Neutrophil (primary cell): ENCODE measurements around the gene ENKD1.
A peak's percentile ranks its signal among the peaks of the same experiment; 100 is the strongest.

Experiments used
- H3K27ac ChIP-seq: fragments of 200-600 bp; sonication (generic); 2 replicates; pipeline ENCODE4 v1.5.1; 2016; ENCODE audit warnings: mild to moderate bottlenecking, moderate library complexity
- H3K27me3 ChIP-seq: fragments of 200-600 bp; sonication (generic); 2 replicates; pipeline ENCODE4 v1.6.0; 2016; ENCODE audit warnings: mild to moderate bottlenecking
- H3K36me3 ChIP-seq: fragments of 200-600 bp; sonication (generic); 2 replicates; pipeline ENCODE4 v1.5.1; 2017
- H3K4me1 ChIP-seq, 2 experiments: fragments of 200-600 bp in 1 of 2; sonication (generic) in 1 of 2; 1 replicate in 1 of 2; 2 replicates in 1 of 2; pipeline versions ENCODE4 v1.5.1 to v1.6.1; 2013 to 2016; ENCODE audit warnings: low read depth in 1 of 2, low read length in 1 of 2, mild to moderate bottlenecking in 1 of 2, moderate library complexity in 1 of 2; ENCODE audit not compliant: control insufficient read depth in 1 of 2, insufficient read depth in 1 of 2
- H3K4me3 ChIP-seq, 2 experiments: fragments of 200-600 bp in 1 of 2; sonication (generic) in 1 of 2; 1 replicate in 1 of 2; 2 replicates in 1 of 2; pipeline ENCODE4 v1.5.1; 2013 to 2016; ENCODE audit warnings: low read depth in 1 of 2, low read length in 1 of 2, mild to moderate bottlenecking in 1 of 2, moderate library complexity in 1 of 2
- H3K9me3 ChIP-seq: fragments of 200-600 bp; sonication (generic); 2 replicates; pipeline ENCODE4 v1.5.1; 2016
- TF ChIP-seq, protein P1 (sequence below): fragments of 200-600 bp; sonication (generic); IDR thresholded peaks from 2 replicates; pipeline ENCODE4 v1.5.1; 2016; ENCODE audit warnings: antibody characterized with exemption

The ENKD1 gene

DNA sequence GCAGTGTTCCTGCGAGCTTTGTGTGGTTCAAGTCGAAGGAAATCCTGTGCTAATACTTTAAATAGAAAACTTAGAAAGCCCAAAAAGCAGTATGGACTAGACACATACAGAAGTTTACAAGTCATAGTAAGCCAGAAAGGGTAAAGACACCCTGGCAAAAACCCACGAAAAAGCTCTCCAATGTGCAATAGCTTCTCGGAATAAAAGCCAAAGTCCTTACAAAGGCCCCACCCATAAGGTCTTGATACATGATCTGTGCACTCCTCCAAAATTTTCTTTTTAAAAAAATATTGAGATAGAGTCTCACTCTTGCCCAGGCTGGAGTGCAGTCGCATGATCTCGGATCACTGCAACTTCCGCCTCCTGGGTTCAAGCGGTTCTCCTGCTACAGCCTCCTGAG lies 10.4 kb upstream of the ENKD1 start:
- H3K27ac ChIP-seq: peak overlapping the region; percentile 6

DNA sequence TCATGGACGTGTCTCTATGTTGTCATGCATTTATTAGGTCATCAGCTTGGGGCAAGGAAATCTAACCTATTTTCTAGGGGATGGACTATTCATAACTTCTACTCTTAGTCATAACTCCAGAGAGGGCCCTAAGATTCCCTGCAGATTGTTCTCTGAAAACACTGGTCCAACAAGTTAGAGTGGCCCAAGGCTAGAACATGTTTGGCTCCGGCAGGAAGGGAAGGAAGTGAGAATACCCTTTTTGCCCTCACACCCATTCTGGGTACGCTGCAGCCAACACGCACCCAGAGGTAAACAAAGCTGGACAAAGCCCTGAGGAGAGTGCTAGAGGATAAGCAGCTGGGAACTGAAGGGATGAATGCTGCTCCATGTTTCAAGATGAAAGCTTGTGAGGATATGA lies 10.0 kb upstream of the ENKD1 start:
- Histone ChIP-seq H3K27ac (peak overlapping the region; percentile 6), H3K9me3 (no peaks in the 10 kb centered on the region), H3K4me1 (peaks cover 31 to 34% of the 10 kb centered on the region in 2 experiments), H3K36me3 (peaks cover 32% of the 10 kb centered on the region), H3K4me3 (no peak overlapping the region), H3K27me3 (no peaks in the 10 kb centered on the region)
- TF ChIP-seq, protein P1, sequence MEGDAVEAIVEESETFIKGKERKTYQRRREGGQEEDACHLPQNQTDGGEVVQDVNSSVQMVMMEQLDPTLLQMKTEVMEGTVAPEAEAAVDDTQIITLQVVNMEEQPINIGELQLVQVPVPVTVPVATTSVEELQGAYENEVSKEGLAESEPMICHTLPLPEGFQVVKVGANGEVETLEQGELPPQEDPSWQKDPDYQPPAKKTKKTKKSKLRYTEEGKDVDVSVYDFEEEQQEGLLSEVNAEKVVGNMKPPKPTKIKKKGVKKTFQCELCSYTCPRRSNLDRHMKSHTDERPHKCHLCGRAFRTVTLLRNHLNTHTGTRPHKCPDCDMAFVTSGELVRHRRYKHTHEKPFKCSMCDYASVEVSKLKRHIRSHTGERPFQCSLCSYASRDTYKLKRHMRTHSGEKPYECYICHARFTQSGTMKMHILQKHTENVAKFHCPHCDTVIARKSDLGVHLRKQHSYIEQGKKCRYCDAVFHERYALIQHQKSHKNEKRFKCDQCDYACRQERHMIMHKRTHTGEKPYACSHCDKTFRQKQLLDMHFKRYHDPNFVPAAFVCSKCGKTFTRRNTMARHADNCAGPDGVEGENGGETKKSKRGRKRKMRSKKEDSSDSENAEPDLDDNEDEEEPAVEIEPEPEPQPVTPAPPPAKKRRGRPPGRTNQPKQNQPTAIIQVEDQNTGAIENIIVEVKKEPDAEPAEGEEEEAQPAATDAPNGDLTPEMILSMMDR: no peak

More for the DNA sequence above, 10.4 kb upstream of the ENKD1 start:
- peaks cover 31 to 36% of the 10 kb centered on the region in 2 experiments for H3K4me1 ChIP-seq
- H3K9me3 ChIP-seq: no peaks in the 10 kb centered on the region
- H3K27me3 ChIP-seq: no peaks in the 10 kb centered on the region
- H3K36me3 ChIP-seq: peaks cover 32% of the 10 kb centered on the region
- TF ChIP-seq, protein P1: no peak
- H3K4me3 ChIP-seq: no peak overlapping the region

DNA sequence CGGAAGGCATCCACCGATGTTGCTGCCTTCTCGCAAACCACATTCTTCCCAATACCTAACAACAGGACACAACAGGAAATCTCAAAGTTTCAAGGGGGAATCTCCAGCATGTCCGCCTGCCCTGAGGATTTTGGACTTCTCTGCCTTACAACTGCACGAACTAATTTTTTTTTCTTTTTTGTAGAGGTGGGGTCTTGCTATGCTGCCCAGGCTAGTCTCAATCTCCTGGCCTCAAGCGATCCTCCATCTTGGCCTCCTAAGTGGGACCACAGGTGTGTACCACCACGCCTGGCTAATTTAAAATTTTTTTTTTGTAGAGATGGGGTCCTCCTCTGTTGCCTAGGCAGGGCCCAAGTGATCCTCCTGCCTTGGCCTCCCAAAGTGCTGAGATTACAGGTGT lies 9.4 kb upstream of the ENKD1 start:
- Histone ChIP-seq H3K4me3 (no peak overlapping the region), H3K27ac (no peak overlapping the region), H3K27me3 (no peaks in the 10 kb centered on the region), H3K4me1 (peaks cover 30 to 31% of the 10 kb centered on the region in 2 experiments), H3K9me3 (no peaks in the 10 kb centered on the region), H3K36me3 (peaks cover 31% of the 10 kb centered on the region)
- TF ChIP-seq, protein P1: no peak

DNA sequence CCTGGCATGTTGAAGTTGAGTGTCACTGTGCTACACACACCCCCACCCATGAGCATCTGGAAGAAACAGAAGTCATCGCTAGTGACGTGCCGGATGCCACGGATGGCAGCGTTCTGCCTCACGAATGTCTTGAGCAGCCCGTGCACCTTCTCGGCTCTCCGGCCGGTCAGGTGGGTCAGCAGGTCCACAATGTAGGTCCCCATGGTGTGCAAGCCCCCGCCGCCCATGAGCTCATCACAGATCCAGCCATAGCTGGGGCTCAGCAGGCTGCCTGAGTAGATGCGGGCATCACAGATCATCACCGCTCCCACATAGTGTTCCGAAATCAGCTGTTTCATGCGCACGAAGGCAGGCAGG lies 9.0 kb upstream of the ENKD1 start:
- H3K4me1 ChIP-seq: peaks cover 30 to 31% of the 10 kb centered on the region in 2 experiments
- peaks cover 26% of the 10 kb centered on the region for H3K36me3 ChIP-seq
- H3K9me3 ChIP-seq: no peaks in the 10 kb centered on the region
- no peak overlapping the region for H3K27ac ChIP-seq
- TF ChIP-seq, protein P1: no peak
- H3K27me3 ChIP-seq: no peaks in the 10 kb centered on the region
- H3K4me3 ChIP-seq: no peak overlapping the region

DNA sequence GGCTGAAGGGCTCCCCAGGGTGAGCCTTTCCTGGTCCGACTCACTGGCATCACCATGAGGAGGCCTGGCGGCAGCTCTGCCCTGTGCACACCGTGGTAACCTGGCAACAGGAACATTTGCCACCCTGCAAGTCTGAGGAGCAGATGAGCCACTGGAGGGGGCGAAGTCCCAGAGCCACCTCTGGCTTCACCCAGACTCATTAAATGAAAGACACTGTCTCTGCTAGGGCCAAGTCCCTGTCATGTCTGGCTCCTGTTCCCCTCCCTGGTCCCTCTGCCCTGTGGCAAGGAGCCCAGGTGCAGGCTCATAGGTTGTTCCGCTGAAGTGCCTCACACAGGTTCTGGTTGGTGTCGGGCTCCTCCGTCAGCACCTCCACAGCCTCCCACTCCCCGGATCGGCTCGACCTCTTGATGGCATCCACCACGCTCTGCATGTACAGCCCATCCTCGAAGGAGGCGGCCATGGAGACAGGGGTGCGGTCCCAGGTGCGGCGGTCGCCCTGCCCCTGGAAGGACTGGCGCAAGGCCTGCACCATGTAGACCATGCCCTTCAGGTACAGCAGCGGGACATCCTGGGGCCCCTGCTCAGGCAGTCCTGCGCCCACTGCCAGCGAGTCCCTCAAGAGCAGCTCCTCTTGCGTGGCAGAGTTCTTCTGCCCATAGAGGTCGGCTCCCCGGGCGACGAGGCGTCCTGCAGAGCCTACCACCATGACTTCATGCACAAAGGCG lies 8.5 kb upstream of the ENKD1 start:
- TF ChIP-seq, protein P1: no peak

More for the DNA sequence above, 8.5 kb upstream of the ENKD1 start:
- Histone ChIP-seq H3K4me1 (peaks cover 30 to 31% of the 10 kb centered on the region in 2 experiments), H3K27me3 (no peaks in the 10 kb centered on the region), H3K36me3 (peaks cover 21% of the 10 kb centered on the region), H3K4me3 (no peak overlapping the region), H3K9me3 (no peaks in the 10 kb centered on the region), H3K27ac (peak overlapping the region; percentile 93)
